Neural cell (in vitro differentiated cells): ENCODE measurements around the gene YY1AP1. TPM values are rescaled to one million over a fixed set of nuclear protein-coding genes. Genes with fewer than 3 reads are reported as not detected.
A peak's percentile ranks its signal among the peaks of the same experiment; 100 is the strongest.
"Not testable (repeated sequence)": the region's sequence is repeated elsewhere in the genome, so short reads cannot be mapped to it uniquely, and the experiment has no call there.

ENCODE experiments used
- H2AFZ ChIP-seq: fragments of 200-600, 300-800 bp; sonication (generic), shearing (Covaris generic); 2 replicates; pipeline ENCODE4 v1.6.0; 2014; ENCODE audit warnings: low read depth, mild to moderate bottlenecking, antibody characterized with exemption, low read length, moderate library complexity
- H3F3A ChIP-seq: fragments of 200-600 bp; shearing (Covaris generic); 2 replicates; pipeline ENCODE4 v1.6.1; 2016; ENCODE audit warnings: mild to moderate bottlenecking, moderate library complexity, mixed read lengths, antibody characterized with exemption, low read length; ENCODE audit not compliant: insufficient read depth, poor library complexity, severe bottlenecking
- H3K27ac ChIP-seq: fragments of 200-600, 300-800 bp; sonication (generic), shearing (Covaris generic); 2 replicates; pipeline ENCODE4 v1.5.1; 2014; ENCODE audit warnings: mild to moderate bottlenecking, low read length, moderate library complexity
- H3K27me3 ChIP-seq: fragments of 300-800, 200-600 bp; sonication (generic), shearing (Covaris generic); 2 replicates; pipeline ENCODE4 v1.6.0; 2014; ENCODE audit warnings: mild to moderate bottlenecking, low read depth, low read length, moderate library complexity; ENCODE audit not compliant: insufficient read depth
- H3K36me3 ChIP-seq: fragments of 300-800, 200-600 bp; sonication (generic), shearing (Covaris generic); 2 replicates; pipeline ENCODE4 v1.5.1; 2014; ENCODE audit warnings: mild to moderate bottlenecking, antibody characterized with exemption, low read length, moderate library complexity; ENCODE audit not compliant: insufficient read depth
- H3K4me2 ChIP-seq: fragments of 300-800, 200-600 bp; sonication (generic), shearing (Covaris generic); 2 replicates; pipeline ENCODE4 v1.6.0; 2014; ENCODE audit warnings: mild to moderate bottlenecking, low read length
- H3K4me3 ChIP-seq: fragments of 300-800, 200-600 bp; sonication (generic), shearing (Covaris generic); 2 replicates; pipeline ENCODE4 v1.5.1; 2014; ENCODE audit warnings: mild to moderate bottlenecking, low read length, moderate library complexity
- H3K79me2 ChIP-seq: fragments of 200-600 bp; shearing (Covaris generic); replicated peaks from 2 replicates; pipeline ENCODE4 v1.6.0; 2014; ENCODE audit warnings: mild to moderate bottlenecking, low read length, moderate library complexity; ENCODE audit not compliant: insufficient read depth
- H3K9ac ChIP-seq: fragments of 300-800, 200-600 bp; sonication (generic), shearing (Covaris generic); 2 replicates; pipeline ENCODE4 v1.6.1; 2016; ENCODE audit warnings: mild to moderate bottlenecking, low read length, mixed read lengths
- H3K9me2 ChIP-seq: fragments of 200-600 bp; shearing (Covaris generic); 2 replicates; pipeline ENCODE4 v1.6.1; 2016; ENCODE audit warnings: mild to moderate bottlenecking, low read length, mixed read lengths; ENCODE audit not compliant: insufficient read depth
- H3K9me3 ChIP-seq: fragments of 200-600, 300-800 bp; sonication (generic), shearing (Covaris generic); 2 replicates; pipeline ENCODE4 v1.6.1; 2016; ENCODE audit warnings: mild to moderate bottlenecking, mixed run types, low read length, moderate library complexity, mixed read lengths
- H4K20me1 ChIP-seq: fragments of 200-600 bp; shearing (Covaris generic); 2 replicates; pipeline ENCODE4 v1.6.1; 2016; ENCODE audit warnings: mild to moderate bottlenecking, mixed run types; ENCODE audit not compliant: insufficient read depth
- EP300 ChIP-seq: fragments of 450-650 bp; conservative IDR thresholded peaks from 2 replicates; pipeline ENCODE4 v1.6.1; 2014; ENCODE audit warnings: antibody characterized with exemption, mild to moderate bottlenecking, moderate library complexity; ENCODE audit not compliant: poor library complexity, severe bottlenecking
- EZH2 ChIP-seq: fragments of 200-600, 300-800 bp; shearing (Covaris generic), sonication (generic); IDR thresholded peaks from 2 replicates; pipeline ENCODE4 v1.6.1; 2014; ENCODE audit warnings: antibody characterized with exemption, low read length, borderline replicate concordance, mild to moderate bottlenecking; ENCODE audit not compliant: insufficient read depth, poor library complexity, severe bottlenecking
- POLR2AphosphoS5 ChIP-seq: IDR thresholded peaks from 2 replicates; pipeline ENCODE4 v1.6.1; 2012
- SMC3 ChIP-seq: fragments of 450-650 bp; conservative IDR thresholded peaks from 2 replicates; pipeline ENCODE4 v1.6.1; 2014; ENCODE audit warnings: antibody characterized with exemption, mild to moderate bottlenecking, moderate library complexity; ENCODE audit not compliant: poor library complexity
- TAF1 ChIP-seq: IDR thresholded peaks from 2 replicates; pipeline ENCODE4 v1.6.1; 2012; ENCODE audit warnings: low read depth
- polyA plus RNA-seq: library from polyadenylated mRNA; depleted of rRNA; stranded (reverse); fragments of >200 nt; gene quantifications from 2 replicates; pipeline ENCODE4 v1.2.3, GENCODE V29; 2014
- TF ChIP-seq, protein P1 (sequence below): IDR thresholded peaks from 2 replicates; pipeline ENCODE4 v1.6.1; 2012; ENCODE audit warnings: borderline replicate concordance

YY1AP1 gene
- polyA plus RNA-seq, 1 donor from 2014 or later: 44.0 TPM

DNA sequence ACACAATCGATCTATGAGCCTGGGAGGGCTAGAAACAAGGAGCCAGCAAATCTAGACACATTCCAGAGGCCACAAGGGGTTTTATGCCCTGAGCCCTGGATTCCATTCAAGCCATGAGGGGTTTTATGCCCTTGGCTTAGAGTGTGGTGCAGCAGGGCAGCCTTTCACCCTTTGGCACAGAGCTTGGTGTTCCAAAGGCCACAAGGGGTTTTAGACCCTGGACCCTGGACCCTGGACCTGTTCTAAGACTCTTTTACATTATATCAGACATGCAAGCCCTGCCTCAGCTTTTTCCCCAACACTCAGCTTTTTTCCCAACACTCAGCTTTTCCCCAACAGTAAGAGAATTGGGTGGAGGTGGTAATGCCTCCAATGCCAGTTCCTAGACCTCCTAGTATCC, 65.2 kb downstream of the YY1AP1 start:
- no peaks in the 10 kb centered on the region for H3K27me3 ChIP-seq
- H4K20me1 ChIP-seq: no peaks in the 10 kb centered on the region
- no peaks in the 10 kb centered on the region for H3K9me3 ChIP-seq
- H3K36me3 ChIP-seq: no peaks in the 10 kb centered on the region
- TF ChIP-seq SMC3: no peak
- no peak for TF ChIP-seq EP300
- no peaks in the 10 kb centered on the region for H3K79me2 ChIP-seq
- no peak overlapping the region for H2AFZ ChIP-seq
- H3K27ac ChIP-seq: no peak overlapping the region
- H3K4me2 ChIP-seq: no peak overlapping the region
- no peaks in the 10 kb centered on the region for H3K9me2 ChIP-seq
- H3K9ac ChIP-seq: no peak overlapping the region
- H3K4me3 ChIP-seq: no peak overlapping the region
- H3F3A ChIP-seq: no peaks in the 10 kb centered on the region

- no peak overlapping the region for H2AFZ ChIP-seq
- H3K27ac ChIP-seq: no peak overlapping the region
- no peaks in the 10 kb centered on the region for H3K27me3 ChIP-seq
- H3F3A ChIP-seq: no peaks in the 10 kb centered on the region
- H3K9ac ChIP-seq: no peak overlapping the region
- no peaks in the 10 kb centered on the region for H4K20me1 ChIP-seq
- H3K36me3 ChIP-seq: no peaks in the 10 kb centered on the region
- H3K4me2 ChIP-seq: no peak overlapping the region
- no peaks in the 10 kb centered on the region for H3K9me2 ChIP-seq
- H3K4me3 ChIP-seq: no peak overlapping the region
- no peaks in the 10 kb centered on the region for H3K79me2 ChIP-seq
- no peak for TF ChIP-seq SMC3
- TF ChIP-seq POLR2AphosphoS5: no peak
- TF ChIP-seq, protein P1, sequence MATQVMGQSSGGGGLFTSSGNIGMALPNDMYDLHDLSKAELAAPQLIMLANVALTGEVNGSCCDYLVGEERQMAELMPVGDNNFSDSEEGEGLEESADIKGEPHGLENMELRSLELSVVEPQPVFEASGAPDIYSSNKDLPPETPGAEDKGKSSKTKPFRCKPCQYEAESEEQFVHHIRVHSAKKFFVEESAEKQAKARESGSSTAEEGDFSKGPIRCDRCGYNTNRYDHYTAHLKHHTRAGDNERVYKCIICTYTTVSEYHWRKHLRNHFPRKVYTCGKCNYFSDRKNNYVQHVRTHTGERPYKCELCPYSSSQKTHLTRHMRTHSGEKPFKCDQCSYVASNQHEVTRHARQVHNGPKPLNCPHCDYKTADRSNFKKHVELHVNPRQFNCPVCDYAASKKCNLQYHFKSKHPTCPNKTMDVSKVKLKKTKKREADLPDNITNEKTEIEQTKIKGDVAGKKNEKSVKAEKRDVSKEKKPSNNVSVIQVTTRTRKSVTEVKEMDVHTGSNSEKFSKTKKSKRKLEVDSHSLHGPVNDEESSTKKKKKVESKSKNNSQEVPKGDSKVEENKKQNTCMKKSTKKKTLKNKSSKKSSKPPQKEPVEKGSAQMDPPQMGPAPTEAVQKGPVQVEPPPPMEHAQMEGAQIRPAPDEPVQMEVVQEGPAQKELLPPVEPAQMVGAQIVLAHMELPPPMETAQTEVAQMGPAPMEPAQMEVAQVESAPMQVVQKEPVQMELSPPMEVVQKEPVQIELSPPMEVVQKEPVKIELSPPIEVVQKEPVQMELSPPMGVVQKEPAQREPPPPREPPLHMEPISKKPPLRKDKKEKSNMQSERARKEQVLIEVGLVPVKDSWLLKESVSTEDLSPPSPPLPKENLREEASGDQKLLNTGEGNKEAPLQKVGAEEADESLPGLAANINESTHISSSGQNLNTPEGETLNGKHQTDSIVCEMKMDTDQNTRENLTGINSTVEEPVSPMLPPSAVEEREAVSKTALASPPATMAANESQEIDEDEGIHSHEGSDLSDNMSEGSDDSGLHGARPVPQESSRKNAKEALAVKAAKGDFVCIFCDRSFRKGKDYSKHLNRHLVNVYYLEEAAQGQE: no peak
- no peak for TF ChIP-seq TAF1
- no peak for TF ChIP-seq EP300
- TF ChIP-seq EZH2: no peak
- H3K9me3 ChIP-seq: no peaks in the 10 kb centered on the region
These were observed 66.4 kb downstream of the YY1AP1 start for GRCh38 chr1:155622191-155622590.

- not testable (repeated sequence) for H3K4me3 ChIP-seq, H3K9ac ChIP-seq, H3K9me2 ChIP-seq, H2AFZ ChIP-seq, H3K4me2 ChIP-seq, H3K9me3 ChIP-seq, H3K27me3 ChIP-seq, H3F3A ChIP-seq, H4K20me1 ChIP-seq, H3K36me3 ChIP-seq, H3K79me2 ChIP-seq, H3K27ac ChIP-seq
These were observed 75.3 kb downstream of the YY1AP1 start for GRCh38 chr1:155613226-155613625.

- peak overlapping the region; percentile 69 for H3K4me3 ChIP-seq
- H2AFZ ChIP-seq, H3K9me2 ChIP-seq, H3K4me2 ChIP-seq, H3K36me3 ChIP-seq, H3F3A ChIP-seq, H4K20me1 ChIP-seq, H3K9ac ChIP-seq, H3K27ac ChIP-seq, H3K9me3 ChIP-seq, H3K79me2 ChIP-seq, H3K27me3 ChIP-seq: not testable (repeated sequence)
These were observed 78.3 kb downstream of the YY1AP1 start for GRCh38 chr1:155610257-155610647.
